ENCODE data around the gene CACNA2D3.

DNA sequence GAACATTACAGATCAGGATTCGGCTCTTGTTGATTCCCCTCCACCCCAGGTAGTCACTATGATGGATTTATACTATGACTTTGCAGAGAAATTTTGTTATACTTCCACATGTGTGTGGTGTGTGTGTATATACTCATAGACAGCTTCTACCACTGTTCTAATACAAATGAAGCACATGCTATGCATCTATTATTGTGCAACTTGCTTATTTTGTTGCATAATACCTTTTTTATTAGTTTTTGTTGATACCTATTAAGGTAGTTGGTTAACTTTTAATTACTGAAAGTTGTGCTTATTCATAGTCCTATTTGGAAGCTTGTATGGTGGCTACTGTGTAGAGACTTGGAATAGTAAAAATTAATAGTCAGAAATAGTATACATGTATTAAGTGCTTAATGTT, 140.6 kb downstream of the CACNA2D3 start:
- TF ChIP-seq CTCF (IDR thresholded peaks at IDR 0.05) = no peak
- no peak for TF ChIP-seq POLR2AphosphoS5 (IDR thresholded peaks at IDR 0.05; ENCODE audit: insufficient read depth in 1 of 2, low read depth in 1 of 2)
